Skeletal muscle tissue (tissue), 4 donors: ENCODE results near the gene SPDYE3. TPM values are rescaled to one million over a fixed set of nuclear protein-coding genes. Genes with fewer than 3 reads are reported as not detected.
"Not testable (repeated sequence)": the region's sequence is repeated elsewhere in the genome, so short reads cannot be mapped to it uniquely, and the experiment has no call there.

Experiments used
- H3K27ac ChIP-seq: one replicate; pipeline ENCODE4 v1.7.0; 2013; ENCODE audit warnings: mild to moderate bottlenecking, low read depth, low read length, inconsistent platforms
- H3K27me3 ChIP-seq, 3 donors: one replicate each; pipeline ENCODE4 v1.7.0; 2013; ENCODE audit warnings: low read length in 3 of 3; ENCODE audit not compliant: control insufficient read depth in 3 of 3, insufficient read depth in 3 of 3
- H3K36me3 ChIP-seq, 3 donors: one replicate each; pipeline ENCODE4 v1.7.0; 2013; ENCODE audit warnings: low read length in 3 of 3; ENCODE audit not compliant: control insufficient read depth in 3 of 3, insufficient read depth in 3 of 3
- H3K4me1 ChIP-seq, 3 donors: one replicate each; pipeline ENCODE4 v1.7.0; 2013; ENCODE audit warnings: low read length in 3 of 3, mild to moderate bottlenecking in 3 of 3; ENCODE audit not compliant: control insufficient read depth in 3 of 3, insufficient read depth in 3 of 3
- H3K4me3 ChIP-seq, 3 donors: one replicate each; pipeline ENCODE4 v1.7.0; 2013; ENCODE audit warnings: low read length in 3 of 3
- H3K9ac ChIP-seq, 3 donors: one replicate each; pipeline ENCODE4 v1.7.0; 2013; ENCODE audit warnings: low read length in 3 of 3, mild to moderate bottlenecking in 3 of 3, moderate library complexity in 2 of 3, low read depth in 1 of 3
- H3K9me3 ChIP-seq, 3 donors: one replicate each; pipeline ENCODE4 v1.7.0; 2013; ENCODE audit warnings: low read length in 3 of 3; ENCODE audit not compliant: control insufficient read depth in 3 of 3
- total RNA-seq: library from RNA; depleted of rRNA; stranded (reverse); fragments of >200 nt; gene quantifications from one replicate; pipeline ENCODE4 v1.2.3, GENCODE V29; 2014
- donor health status: Osteomylitis.

The SPDYE3 gene
- total RNA-seq, 1 donor from 2014 or later: not detected

DNA sequence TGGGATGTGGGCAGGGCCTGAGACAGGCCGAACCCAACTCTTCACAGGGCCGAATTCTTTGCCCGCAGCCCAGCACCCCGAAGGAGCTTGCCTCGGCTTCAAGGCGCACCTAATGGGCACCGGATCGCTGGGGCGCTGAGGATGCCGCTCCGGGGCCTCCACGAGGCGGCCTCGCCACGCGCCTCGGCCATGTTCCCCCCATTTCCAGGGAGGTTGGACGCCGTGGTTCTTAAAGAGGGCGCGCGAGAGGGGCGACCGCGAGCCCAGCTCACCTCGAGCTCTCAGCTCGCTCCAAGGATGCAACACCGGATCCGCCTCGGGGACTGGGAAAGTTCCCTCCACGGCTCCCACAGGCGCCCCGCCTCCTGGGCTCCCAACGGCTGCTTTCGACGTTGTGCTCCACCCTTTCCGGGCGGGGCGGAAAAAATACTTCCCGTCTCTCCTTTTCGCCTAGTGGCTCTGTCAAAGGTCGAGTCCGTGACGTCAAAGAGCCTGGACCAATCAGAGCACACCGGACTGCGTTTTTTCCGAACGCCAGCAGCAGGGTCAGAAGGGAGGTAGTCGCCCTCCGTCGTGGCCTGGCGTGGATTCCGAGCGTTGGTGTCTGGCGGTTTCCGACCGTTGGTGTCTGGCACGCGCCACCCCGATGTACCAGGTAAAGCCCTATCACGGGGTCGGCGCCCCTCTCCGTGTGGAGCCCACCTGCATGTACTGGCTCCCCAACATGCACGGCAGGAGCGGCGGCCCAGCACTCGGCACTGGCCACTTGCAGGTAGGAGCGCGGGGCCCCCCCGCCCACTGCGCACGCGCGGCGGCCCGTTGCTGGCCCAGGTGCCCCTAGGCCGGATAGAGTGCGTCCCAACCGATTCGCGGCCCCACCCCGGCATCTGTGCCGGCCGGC lies 28.3 kb downstream of the SPDYE3 start:
- Histone ChIP-seq H3K4me3 (peak overlapping the region; percentile 71 to 94 (median 91)), H3K27ac (peak overlapping the region; percentile 86), H3K9ac (peak overlapping the region; percentile 77 to 91 (median 89))
- H3K9me3 ChIP-seq, H3K36me3 ChIP-seq, H3K4me1 ChIP-seq, H3K27me3 ChIP-seq: not testable (repeated sequence)

DNA sequence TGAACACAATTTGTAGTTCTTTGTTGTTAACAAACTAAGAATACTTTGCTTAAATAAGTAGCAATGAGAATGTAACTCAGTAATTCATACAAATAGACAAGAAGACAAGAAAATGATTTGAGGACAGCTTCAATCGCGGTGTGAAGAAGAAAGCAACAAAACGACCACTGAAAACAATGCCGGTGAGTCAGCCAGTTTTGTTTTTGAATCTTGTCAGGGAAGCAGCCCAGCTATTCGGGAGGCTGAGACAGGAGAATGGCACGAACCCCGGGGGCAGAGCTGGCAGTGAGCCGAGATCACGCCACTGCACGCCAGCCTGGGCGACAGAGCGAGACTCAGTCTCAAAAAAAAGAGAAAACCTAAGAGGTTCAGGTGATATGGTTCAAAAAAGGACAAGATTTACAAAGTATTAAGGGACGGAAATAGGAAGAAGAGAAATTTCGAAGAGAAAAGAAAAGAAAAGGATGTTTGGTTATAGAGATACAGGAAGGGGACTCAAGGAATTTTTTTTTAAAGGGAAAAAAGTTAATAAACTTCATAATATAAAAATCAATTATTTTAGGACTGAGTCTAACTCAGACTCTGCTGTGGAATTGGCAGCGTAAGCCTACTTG lies 30.7 kb downstream of the SPDYE3 start:
- not testable (repeated sequence) for H3K27ac ChIP-seq, H3K9ac ChIP-seq, H3K36me3 ChIP-seq, H3K27me3 ChIP-seq, H3K4me3 ChIP-seq, H3K9me3 ChIP-seq
- H3K4me1 ChIP-seq: peaks cover 11 to 19% (median 12%) of the 10 kb centered on the region in 3 donors

DNA sequence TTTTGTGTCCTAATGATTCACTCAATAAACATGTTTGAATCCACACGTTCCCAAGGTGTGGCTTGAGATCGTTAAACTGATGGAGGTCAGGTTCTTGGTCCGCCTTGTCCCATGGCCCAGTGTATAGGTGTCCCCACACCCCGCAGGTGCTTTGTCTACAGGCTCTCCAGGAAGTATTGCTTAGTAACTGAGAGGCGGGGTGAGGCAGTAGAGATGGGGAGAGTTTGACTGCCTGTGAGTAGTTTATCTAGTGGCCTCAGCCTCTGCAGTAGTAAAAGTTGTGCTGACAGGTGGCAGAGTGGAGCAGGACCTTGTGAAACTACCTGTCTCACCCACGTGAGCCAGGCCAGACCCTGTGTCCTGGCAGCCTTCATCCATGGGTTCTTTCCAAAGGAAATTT lies 33.8 kb downstream of the SPDYE3 start:
- not testable (repeated sequence) for H3K27ac ChIP-seq, H3K9me3 ChIP-seq, H3K36me3 ChIP-seq, H3K4me3 ChIP-seq, H3K27me3 ChIP-seq, H3K9ac ChIP-seq
- peaks cover 20 to 31% (median 23%) of the 10 kb centered on the region in 3 donors for H3K4me1 ChIP-seq

DNA sequence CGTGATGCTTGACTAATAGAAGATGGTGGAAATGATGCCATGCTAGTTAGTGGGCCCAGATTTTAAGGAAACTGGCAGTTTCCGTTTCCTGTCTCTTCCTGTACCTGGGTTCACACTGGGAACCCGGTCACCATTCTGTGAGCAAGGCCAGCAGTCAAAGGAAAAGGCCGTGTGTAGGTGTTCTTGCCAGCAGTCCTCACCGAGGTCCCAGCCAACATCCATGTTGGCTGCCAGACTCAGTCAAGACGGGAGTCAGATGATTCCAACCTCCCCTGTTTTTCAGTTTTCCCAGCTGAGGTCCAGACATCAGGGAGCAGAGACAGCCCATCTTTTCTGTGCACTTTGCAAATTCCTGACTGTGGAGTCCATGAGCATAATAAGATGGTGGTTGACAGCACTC lies 35.3 kb downstream of the SPDYE3 start:
- H3K4me1 ChIP-seq: peaks cover 25 to 31% (median 27%) of the 10 kb centered on the region in 3 donors
- peaks cover 16 to 23% (median 18%) of the 10 kb centered on the region in 3 donors for H3K36me3 ChIP-seq
- no peaks in the 10 kb centered on the region for H3K27me3 ChIP-seq
- no peaks in the 10 kb centered on the region for H3K9me3 ChIP-seq
- peak overlapping the region in 1 of 3 donors; percentile 1 for H3K4me3 ChIP-seq
- peak overlapping the region; percentile 32 for H3K27ac ChIP-seq
- peak overlapping the region in 1 of 3 donors; percentile 20 for H3K9ac ChIP-seq

GRCh38 chr7:100344124-100344559 lies 36.6 kb downstream of the SPDYE3 start:
- Histone ChIP-seq H3K27ac (peak overlapping the region; percentile 79), H3K4me1 (peaks cover 25 to 33% (median 28%) of the 10 kb centered on the region in 3 donors), H3K36me3 (peaks cover 20 to 31% (median 24%) of the 10 kb centered on the region in 3 donors), H3K9ac (peak overlapping the region in 2 of 3 donors; percentile 3 to 33)
- H3K27me3 ChIP-seq, H3K4me3 ChIP-seq, H3K9me3 ChIP-seq: not testable (repeated sequence)

DNA sequence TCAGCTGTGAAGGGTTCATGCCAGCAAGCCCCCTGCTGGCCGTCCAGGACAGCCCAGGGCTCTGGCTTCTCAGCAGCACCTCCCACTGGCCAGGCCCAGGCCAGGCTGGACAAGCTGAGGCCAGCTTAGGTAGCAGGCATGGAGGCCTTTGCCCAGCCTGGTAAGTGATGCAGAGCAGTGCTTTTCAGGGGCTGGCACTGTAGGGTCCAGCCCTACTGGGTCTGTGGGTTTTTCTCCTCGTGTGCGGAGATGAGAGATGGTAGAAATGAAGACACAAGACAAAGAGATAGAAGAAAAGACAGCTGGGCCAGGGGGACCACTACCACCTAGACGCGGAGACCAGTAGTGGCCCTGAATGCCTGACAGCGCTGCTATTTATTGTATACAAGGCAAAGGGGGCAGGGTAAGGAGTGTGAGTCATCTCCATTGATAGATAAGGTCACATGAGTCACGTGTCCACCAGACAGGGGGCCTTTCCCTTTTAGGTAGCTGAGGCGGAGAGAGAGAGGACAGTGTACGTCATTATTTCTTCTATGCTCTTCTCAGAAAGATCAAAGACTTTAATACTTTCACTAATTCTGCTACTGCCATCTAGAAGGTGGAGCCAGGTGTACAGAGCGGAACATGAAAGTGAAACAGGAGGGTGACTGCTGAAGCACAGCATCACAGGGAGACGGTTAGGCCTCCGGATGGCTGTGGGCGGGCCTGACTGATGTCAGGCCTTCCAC lies 37.2 kb downstream of the SPDYE3 start:
- Histone ChIP-seq H3K9ac (peak overlapping the region in 2 of 3 donors; percentile 40 to 50), H3K36me3 (peaks cover 26 to 36% (median 26%) of the 10 kb centered on the region in 3 donors), H3K4me1 (peaks cover 25 to 33% (median 28%) of the 10 kb centered on the region in 3 donors), H3K27ac (peak overlapping the region; percentile 79)
- not testable (repeated sequence) for H3K4me3 ChIP-seq, H3K9me3 ChIP-seq, H3K27me3 ChIP-seq

GRCh38 chr7:100345288-100345672 lies 37.8 kb downstream of the SPDYE3 start:
- H3K4me1 ChIP-seq: peaks cover 25 to 33% (median 28%) of the 10 kb centered on the region in 3 donors
- not testable (repeated sequence) for H3K27me3 ChIP-seq, H3K4me3 ChIP-seq, H3K9ac ChIP-seq, H3K9me3 ChIP-seq
- peaks cover 30 to 39% (median 30%) of the 10 kb centered on the region in 3 donors for H3K36me3 ChIP-seq
- peak overlapping the region; percentile 79 for H3K27ac ChIP-seq

- H3K27ac ChIP-seq: peak overlapping the region; percentile 29
- no peak overlapping the region for H3K9ac ChIP-seq
- H3K4me3 ChIP-seq: no peak overlapping the region
- peaks cover 25 to 28% (median 27%) of the 10 kb centered on the region in 3 donors for H3K4me1 ChIP-seq
- H3K27me3 ChIP-seq: no peaks in the 10 kb centered on the region
- peaks cover 40 to 45% (median 43%) of the 10 kb centered on the region in 3 donors for H3K36me3 ChIP-seq
- H3K9me3 ChIP-seq: no peaks in the 10 kb centered on the region
These were observed 39.4 kb downstream of the SPDYE3 start for GRCh38 chr7:100346921-100347320.

- Histone ChIP-seq H3K27ac (no peak overlapping the region), H3K27me3 (no peaks in the 10 kb centered on the region), H3K9ac (no peak overlapping the region), H3K9me3 (no peaks in the 10 kb centered on the region), H3K4me1 (peaks cover 17% of the 10 kb centered on the region in 3 donors), H3K36me3 (peaks cover 52 to 58% (median 53%) of the 10 kb centered on the region in 3 donors), H3K4me3 (no peak overlapping the region)
These were observed 41.3 kb downstream of the SPDYE3 start for GRCh38 chr7:100348805-100349204.
